Panc1 (cell line): ENCODE data around the gene LRRC43.

Source experiments
- POLR2AphosphoS5 ChIP-seq: IDR thresholded peaks from 2 replicates; pipeline ENCODE4 v1.6.1; 2012; ENCODE audit warnings: mild to moderate bottlenecking, low read depth, low read length, moderate library complexity
- SIN3A ChIP-seq: IDR thresholded peaks from 2 replicates; pipeline ENCODE4 v1.6.1; 2012; ENCODE audit warnings: low read depth, mild to moderate bottlenecking, low read length, moderate library complexity, borderline replicate concordance; ENCODE audit not compliant: insufficient read depth
- TCF7L2 ChIP-seq: IDR thresholded peaks from 2 replicates; pipeline ENCODE4 v1.6.1; 2011; ENCODE audit warnings: mild to moderate bottlenecking, low read depth, low read length, inconsistent platforms
- TF ChIP-seq, protein P1 (sequence below): fragments of 450-650 bp; IDR thresholded peaks from 2 replicates; pipeline ENCODE4 v1.5.1; 2017; ENCODE audit warnings: mild to moderate bottlenecking
- TF ChIP-seq, protein P2 (sequence below), 2 experiments: IDR thresholded peaks; 2 replicates each; pipeline ENCODE4 v1.6.1; 2011 to 2012; ENCODE audit warnings: low read depth in 2 of 2, control low read depth in 1 of 2, low read length in 1 of 2, mild to moderate bottlenecking in 1 of 2, moderate library complexity in 1 of 2; ENCODE audit not compliant: insufficient read depth in 1 of 2

DNA sequence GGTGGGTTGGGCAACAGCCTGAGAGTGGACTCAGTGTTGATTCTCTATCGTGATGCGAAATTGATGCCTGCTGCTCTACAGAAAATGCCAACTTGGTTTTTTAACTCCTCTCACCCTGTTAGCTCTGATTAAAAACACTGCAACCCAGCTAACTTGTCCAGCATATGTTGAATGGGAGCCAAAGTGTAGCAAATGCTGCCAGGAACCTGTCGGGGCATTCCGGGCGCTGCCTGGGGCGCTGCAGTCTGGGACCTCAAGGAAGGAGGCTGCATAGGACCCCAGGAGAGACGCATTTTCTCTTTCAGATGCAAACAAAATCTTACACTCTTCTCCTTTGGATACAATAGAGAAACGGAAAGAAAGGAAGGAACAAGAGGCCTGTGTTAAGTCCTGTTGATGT is 24.5 kb downstream of the LRRC43 start:
- TF ChIP-seq, protein P1, sequence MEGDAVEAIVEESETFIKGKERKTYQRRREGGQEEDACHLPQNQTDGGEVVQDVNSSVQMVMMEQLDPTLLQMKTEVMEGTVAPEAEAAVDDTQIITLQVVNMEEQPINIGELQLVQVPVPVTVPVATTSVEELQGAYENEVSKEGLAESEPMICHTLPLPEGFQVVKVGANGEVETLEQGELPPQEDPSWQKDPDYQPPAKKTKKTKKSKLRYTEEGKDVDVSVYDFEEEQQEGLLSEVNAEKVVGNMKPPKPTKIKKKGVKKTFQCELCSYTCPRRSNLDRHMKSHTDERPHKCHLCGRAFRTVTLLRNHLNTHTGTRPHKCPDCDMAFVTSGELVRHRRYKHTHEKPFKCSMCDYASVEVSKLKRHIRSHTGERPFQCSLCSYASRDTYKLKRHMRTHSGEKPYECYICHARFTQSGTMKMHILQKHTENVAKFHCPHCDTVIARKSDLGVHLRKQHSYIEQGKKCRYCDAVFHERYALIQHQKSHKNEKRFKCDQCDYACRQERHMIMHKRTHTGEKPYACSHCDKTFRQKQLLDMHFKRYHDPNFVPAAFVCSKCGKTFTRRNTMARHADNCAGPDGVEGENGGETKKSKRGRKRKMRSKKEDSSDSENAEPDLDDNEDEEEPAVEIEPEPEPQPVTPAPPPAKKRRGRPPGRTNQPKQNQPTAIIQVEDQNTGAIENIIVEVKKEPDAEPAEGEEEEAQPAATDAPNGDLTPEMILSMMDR = no peak
- no peak for TF ChIP-seq SIN3A
- TF ChIP-seq, protein P2, sequence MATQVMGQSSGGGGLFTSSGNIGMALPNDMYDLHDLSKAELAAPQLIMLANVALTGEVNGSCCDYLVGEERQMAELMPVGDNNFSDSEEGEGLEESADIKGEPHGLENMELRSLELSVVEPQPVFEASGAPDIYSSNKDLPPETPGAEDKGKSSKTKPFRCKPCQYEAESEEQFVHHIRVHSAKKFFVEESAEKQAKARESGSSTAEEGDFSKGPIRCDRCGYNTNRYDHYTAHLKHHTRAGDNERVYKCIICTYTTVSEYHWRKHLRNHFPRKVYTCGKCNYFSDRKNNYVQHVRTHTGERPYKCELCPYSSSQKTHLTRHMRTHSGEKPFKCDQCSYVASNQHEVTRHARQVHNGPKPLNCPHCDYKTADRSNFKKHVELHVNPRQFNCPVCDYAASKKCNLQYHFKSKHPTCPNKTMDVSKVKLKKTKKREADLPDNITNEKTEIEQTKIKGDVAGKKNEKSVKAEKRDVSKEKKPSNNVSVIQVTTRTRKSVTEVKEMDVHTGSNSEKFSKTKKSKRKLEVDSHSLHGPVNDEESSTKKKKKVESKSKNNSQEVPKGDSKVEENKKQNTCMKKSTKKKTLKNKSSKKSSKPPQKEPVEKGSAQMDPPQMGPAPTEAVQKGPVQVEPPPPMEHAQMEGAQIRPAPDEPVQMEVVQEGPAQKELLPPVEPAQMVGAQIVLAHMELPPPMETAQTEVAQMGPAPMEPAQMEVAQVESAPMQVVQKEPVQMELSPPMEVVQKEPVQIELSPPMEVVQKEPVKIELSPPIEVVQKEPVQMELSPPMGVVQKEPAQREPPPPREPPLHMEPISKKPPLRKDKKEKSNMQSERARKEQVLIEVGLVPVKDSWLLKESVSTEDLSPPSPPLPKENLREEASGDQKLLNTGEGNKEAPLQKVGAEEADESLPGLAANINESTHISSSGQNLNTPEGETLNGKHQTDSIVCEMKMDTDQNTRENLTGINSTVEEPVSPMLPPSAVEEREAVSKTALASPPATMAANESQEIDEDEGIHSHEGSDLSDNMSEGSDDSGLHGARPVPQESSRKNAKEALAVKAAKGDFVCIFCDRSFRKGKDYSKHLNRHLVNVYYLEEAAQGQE (IDR thresholded peaks at IDR 0.05; ENCODE audit: insufficient read depth in 1 of 2, low read depth in 2 of 2, low read length in 1 of 2) = no peak
- TF ChIP-seq POLR2AphosphoS5 = no peak
- TF ChIP-seq TCF7L2 = no peak
